Mesothelial cell of epicardium (in vitro differentiated cells): ENCODE data around the gene IPO4. TPM values are rescaled to one million over a fixed set of nuclear protein-coding genes. Genes with fewer than 3 reads are reported as not detected.
"Not testable (repeated sequence)": the region's sequence is repeated elsewhere in the genome, so short reads cannot be mapped to it uniquely, and the experiment has no call there.

Experiments
- DNase-seq, 2 experiments: peaks; one replicate each; pipeline ENCODE4 v3.0.0; 2021; ENCODE audit warnings: low spot score in 2 of 2; ENCODE audit not compliant: unreplicated experiment in 2 of 2
- H3K27ac Mint-ChIP-seq: 2 replicates; pipeline ENCODE4 v1.8.0; 2021; ENCODE audit warnings: mixed read lengths
- H3K27me3 Mint-ChIP-seq: 2 replicates; pipeline ENCODE4 v1.8.0; 2021; ENCODE audit warnings: low read depth, mixed read lengths
- H3K36me3 Mint-ChIP-seq: 2 replicates; pipeline ENCODE4 v1.8.0; 2021; ENCODE audit warnings: mixed read lengths
- H3K4me1 Mint-ChIP-seq: 2 replicates; pipeline ENCODE4 v1.8.0; 2021; ENCODE audit warnings: mixed read lengths
- H3K4me3 Mint-ChIP-seq: 2 replicates; pipeline ENCODE4 v1.8.0; 2021; ENCODE audit warnings: mild to moderate bottlenecking, moderate library complexity, mixed read lengths
- H3K9me3 Mint-ChIP-seq: 2 replicates; pipeline ENCODE4 v1.8.0; 2021; ENCODE audit warnings: mixed read lengths
- total RNA-seq: library from RNA; stranded (reverse); gene quantifications from 3 replicates; pipeline ENCODE4 v1.2.1, GENCODE V29; 2021
- TF ChIP-seq, protein P1 (sequence below): fragments of 200-600 bp; sonication (generic); IDR thresholded peaks from one replicate; pipeline ENCODE4 v1.5.0; 2021; ENCODE audit warnings: antibody characterized with exemption; ENCODE audit not compliant: unreplicated experiment

Gene IPO4
- total RNA-seq, 1 donor from 2014 or later: 43.2 TPM

GRCh38 chr14:24206260-24207103 lies 17.9 kb upstream of the IPO4 start:
- Mint-ChIP-seq H3K9me3 (peaks cover 14% of the 10 kb centered on the region), H3K4me1 (peaks cover 1% of the 10 kb centered on the region), H3K27ac (no peak overlapping the region), H3K27me3 (no peaks in the 10 kb centered on the region), H3K36me3 (peaks cover 62% of the 10 kb centered on the region), H3K4me3 (no peak overlapping the region)
- TF ChIP-seq, protein P1, sequence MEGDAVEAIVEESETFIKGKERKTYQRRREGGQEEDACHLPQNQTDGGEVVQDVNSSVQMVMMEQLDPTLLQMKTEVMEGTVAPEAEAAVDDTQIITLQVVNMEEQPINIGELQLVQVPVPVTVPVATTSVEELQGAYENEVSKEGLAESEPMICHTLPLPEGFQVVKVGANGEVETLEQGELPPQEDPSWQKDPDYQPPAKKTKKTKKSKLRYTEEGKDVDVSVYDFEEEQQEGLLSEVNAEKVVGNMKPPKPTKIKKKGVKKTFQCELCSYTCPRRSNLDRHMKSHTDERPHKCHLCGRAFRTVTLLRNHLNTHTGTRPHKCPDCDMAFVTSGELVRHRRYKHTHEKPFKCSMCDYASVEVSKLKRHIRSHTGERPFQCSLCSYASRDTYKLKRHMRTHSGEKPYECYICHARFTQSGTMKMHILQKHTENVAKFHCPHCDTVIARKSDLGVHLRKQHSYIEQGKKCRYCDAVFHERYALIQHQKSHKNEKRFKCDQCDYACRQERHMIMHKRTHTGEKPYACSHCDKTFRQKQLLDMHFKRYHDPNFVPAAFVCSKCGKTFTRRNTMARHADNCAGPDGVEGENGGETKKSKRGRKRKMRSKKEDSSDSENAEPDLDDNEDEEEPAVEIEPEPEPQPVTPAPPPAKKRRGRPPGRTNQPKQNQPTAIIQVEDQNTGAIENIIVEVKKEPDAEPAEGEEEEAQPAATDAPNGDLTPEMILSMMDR: no peak
- DNase-seq: no peak

- peaks cover 17% of the 10 kb centered on the region for H3K9me3 Mint-ChIP-seq
- TF ChIP-seq, protein P1: no peak
- H3K27ac Mint-ChIP-seq: no peak overlapping the region
- H3K4me3 Mint-ChIP-seq: no peak overlapping the region
- H3K4me1 Mint-ChIP-seq: no peaks in the 10 kb centered on the region
- no peak for DNase-seq
- H3K36me3 Mint-ChIP-seq: peaks cover 61% of the 10 kb centered on the region
- H3K27me3 Mint-ChIP-seq: no peaks in the 10 kb centered on the region
These were observed 15.8 kb upstream of the IPO4 start for GRCh38 chr14:24204163-24205146.

- DNase-seq, H3K27ac Mint-ChIP-seq, H3K4me3 Mint-ChIP-seq, H3K27me3 Mint-ChIP-seq, H3K4me1 Mint-ChIP-seq: not testable (repeated sequence)
- Mint-ChIP-seq H3K36me3 (peaks cover 65% of the 10 kb centered on the region), H3K9me3 (peaks cover 17% of the 10 kb centered on the region)
These were observed 14.8 kb upstream of the IPO4 start for GRCh38 chr14:24203249-24203886.

- not testable (repeated sequence) for DNase-seq, H3K27me3 Mint-ChIP-seq, H3K4me3 Mint-ChIP-seq, H3K4me1 Mint-ChIP-seq, H3K27ac Mint-ChIP-seq
- Mint-ChIP-seq H3K36me3 (peaks cover 61% of the 10 kb centered on the region), H3K9me3 (peaks cover 17% of the 10 kb centered on the region)
These were observed 13.9 kb upstream of the IPO4 start for GRCh38 chr14:24202538-24202937.

DNA sequence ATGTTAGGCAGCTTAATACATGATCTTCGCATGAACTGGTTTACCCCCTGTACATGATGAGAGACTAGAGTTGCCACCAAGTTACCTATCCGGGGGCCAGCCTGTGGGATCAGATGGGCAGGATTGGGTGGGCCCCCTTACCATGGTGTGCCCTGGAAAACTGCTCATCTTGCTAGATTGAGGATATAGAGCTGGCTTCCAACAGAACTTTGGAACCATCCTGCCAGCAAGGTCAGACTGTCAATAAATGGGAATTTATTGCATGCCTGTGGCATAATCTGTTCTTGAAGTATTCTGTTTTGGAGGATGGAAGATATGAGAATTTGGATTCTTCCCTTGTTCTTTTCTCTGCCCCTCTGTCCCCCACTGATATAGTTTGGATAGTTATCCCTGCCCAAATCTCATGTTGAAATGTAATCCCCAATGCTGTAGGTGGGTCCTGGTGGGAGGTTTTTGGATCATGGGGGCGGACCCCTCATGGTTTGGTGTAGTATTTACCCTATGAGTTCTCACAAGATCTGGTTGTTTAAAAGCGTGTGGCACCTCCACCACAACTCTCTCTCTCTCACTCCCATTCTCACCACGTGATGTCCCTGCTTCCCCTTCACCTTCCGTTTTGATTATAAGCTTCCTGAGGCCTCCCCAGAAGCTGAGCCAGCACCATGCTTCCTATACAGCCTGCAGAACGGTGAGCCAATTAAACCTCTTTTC lies 10.4 kb upstream of the IPO4 start:
- peak overlapping the region; percentile 47 for H3K27ac Mint-ChIP-seq
- no peaks in the 10 kb centered on the region for H3K27me3 Mint-ChIP-seq
- TF ChIP-seq, protein P1: no peak
- H3K4me1 Mint-ChIP-seq: peaks cover 22% of the 10 kb centered on the region
- peak overlapping the region; percentile 16 for H3K4me3 Mint-ChIP-seq
- peaks cover 34% of the 10 kb centered on the region for H3K36me3 Mint-ChIP-seq
- H3K9me3 Mint-ChIP-seq: peaks cover 17% of the 10 kb centered on the region
- DNase-seq: no peak

- TF ChIP-seq, protein P1: no peak
- Mint-ChIP-seq H3K27ac (peak overlapping the region; percentile 94), H3K36me3 (peaks cover 31% of the 10 kb centered on the region), H3K4me1 (peaks cover 23% of the 10 kb centered on the region), H3K27me3 (no peaks in the 10 kb centered on the region), H3K9me3 (peaks cover 7% of the 10 kb centered on the region), H3K4me3 (peak overlapping the region; percentile 49)
- DNase-seq: no peak
These were observed 8.4 kb upstream of the IPO4 start for GRCh38 chr14:24197056-24197450.
